ENCODE measurements around the gene C3orf52.

DNA sequence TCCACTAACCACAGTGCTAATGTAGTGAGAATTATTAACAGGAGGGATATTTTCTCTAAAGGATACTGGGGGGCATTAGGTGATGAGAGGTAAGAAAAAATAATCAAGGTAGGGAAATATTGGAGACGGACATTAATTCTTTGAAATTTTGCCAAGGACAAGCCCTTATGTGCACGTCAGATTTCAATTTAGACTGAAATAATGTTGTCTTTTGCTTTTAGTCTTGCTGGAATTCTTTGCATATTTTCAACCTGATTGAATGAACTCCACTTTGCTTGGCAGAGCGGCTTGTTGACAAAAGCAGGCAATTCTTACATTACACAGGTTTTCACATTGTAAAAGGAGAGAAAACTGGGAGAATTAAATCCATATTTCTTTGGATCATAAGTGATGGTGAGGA is 25.0 kb upstream of the C3orf52 start:
- TF ChIP-seq POLR2A (IDR thresholded peaks at IDR 0.05; ENCODE audit: low read depth) = no peak
- TF ChIP-seq, protein P1, sequence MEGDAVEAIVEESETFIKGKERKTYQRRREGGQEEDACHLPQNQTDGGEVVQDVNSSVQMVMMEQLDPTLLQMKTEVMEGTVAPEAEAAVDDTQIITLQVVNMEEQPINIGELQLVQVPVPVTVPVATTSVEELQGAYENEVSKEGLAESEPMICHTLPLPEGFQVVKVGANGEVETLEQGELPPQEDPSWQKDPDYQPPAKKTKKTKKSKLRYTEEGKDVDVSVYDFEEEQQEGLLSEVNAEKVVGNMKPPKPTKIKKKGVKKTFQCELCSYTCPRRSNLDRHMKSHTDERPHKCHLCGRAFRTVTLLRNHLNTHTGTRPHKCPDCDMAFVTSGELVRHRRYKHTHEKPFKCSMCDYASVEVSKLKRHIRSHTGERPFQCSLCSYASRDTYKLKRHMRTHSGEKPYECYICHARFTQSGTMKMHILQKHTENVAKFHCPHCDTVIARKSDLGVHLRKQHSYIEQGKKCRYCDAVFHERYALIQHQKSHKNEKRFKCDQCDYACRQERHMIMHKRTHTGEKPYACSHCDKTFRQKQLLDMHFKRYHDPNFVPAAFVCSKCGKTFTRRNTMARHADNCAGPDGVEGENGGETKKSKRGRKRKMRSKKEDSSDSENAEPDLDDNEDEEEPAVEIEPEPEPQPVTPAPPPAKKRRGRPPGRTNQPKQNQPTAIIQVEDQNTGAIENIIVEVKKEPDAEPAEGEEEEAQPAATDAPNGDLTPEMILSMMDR (IDR thresholded peaks at IDR 0.05) = no peak

Data from esophagus muscularis mucosa (tissue), 3 donors.